ENCODE data around the gene SBK3. TPM values are rescaled to one million over a fixed set of nuclear protein-coding genes. Genes with fewer than 3 reads are reported as not detected.

The SBK3 gene
- total and polyA plus RNA-seq, 4 donors = 0.81 to 1.2 TPM; not detected in 2

GRCh38 chr19:55529636-55530234 lies 15.6 kb downstream of the SBK3 start:
- peaks cover 0 to 2% (median 0%) of the 10 kb centered on the region in 4 donors for H3K9me3 ChIP-seq (ENCODE audit: control insufficient read depth in 4 of 4, insufficient read depth in 3 of 4, low read length in 3 of 4)
- H3K27me3 ChIP-seq (ENCODE audit: control insufficient read depth in 3 of 3, insufficient read depth in 3 of 3, low read length in 2 of 3) = peaks cover 5 to 10% (median 8%) of the 10 kb centered on the region in 3 donors
- DNase-seq (no peak), ATAC-seq (ENCODE audit: insufficient read depth, low FRiP score) (no peak)
- WGBS, 2 donors = 87 to 90% methylated on average over 56 of the region's 56 CpGs
- no peaks in the 10 kb centered on the region for H3K36me3 ChIP-seq (ENCODE audit: control insufficient read depth in 4 of 4, insufficient read depth in 4 of 4, low read length in 4 of 4)
- H3K27ac ChIP-seq (ENCODE audit: low read depth in 1 of 2, low read length in 1 of 2) = no peak overlapping the region
- TF ChIP-seq CTCF (IDR thresholded peaks at IDR 0.05; ENCODE audit: control extremely low read depth, extremely low read depth) = no peak
- no peak overlapping the region for H3K4me3 ChIP-seq
- H3K9ac ChIP-seq (ENCODE audit: insufficient read depth in 1 of 2, low read length in 2 of 2) = no peak overlapping the region
- peaks cover 0 to 13% (median 11%) of the 10 kb centered on the region in 5 donors for H3K4me1 ChIP-seq (ENCODE audit: control insufficient read depth in 5 of 5, insufficient read depth in 5 of 5, low read length in 5 of 5)

- no peak overlapping the region for H3K4me3 ChIP-seq
- H3K27ac ChIP-seq (ENCODE audit: low read depth in 1 of 2, low read length in 1 of 2) = no peak overlapping the region
- DNase-seq (no peak), ATAC-seq (ENCODE audit: insufficient read depth, low FRiP score) (no peak)
- no peak overlapping the region for H3K9ac ChIP-seq (ENCODE audit: insufficient read depth in 1 of 2, low read length in 2 of 2)
- H3K9me3 ChIP-seq (ENCODE audit: control insufficient read depth in 4 of 4, insufficient read depth in 3 of 4, low read length in 3 of 4) = peaks cover 0 to 2% (median 0%) of the 10 kb centered on the region in 4 donors
- 48 to 69% methylated on average over 15 of the region's 15 CpGs for WGBS, 2 donors
- H3K27me3 ChIP-seq (ENCODE audit: control insufficient read depth in 3 of 3, insufficient read depth in 3 of 3, low read length in 2 of 3) = peaks cover 5 to 13% (median 8%) of the 10 kb centered on the region in 3 donors
- no peak for TF ChIP-seq CTCF (IDR thresholded peaks at IDR 0.05; ENCODE audit: control extremely low read depth, extremely low read depth)
- H3K36me3 ChIP-seq (ENCODE audit: control insufficient read depth in 4 of 4, insufficient read depth in 4 of 4, low read length in 4 of 4) = no peaks in the 10 kb centered on the region
- H3K4me1 ChIP-seq (ENCODE audit: control insufficient read depth in 5 of 5, insufficient read depth in 5 of 5, low read length in 5 of 5) = peaks cover 0 to 13% (median 11%) of the 10 kb centered on the region in 5 donors
These were observed 17.1 kb downstream of the SBK3 start for GRCh38 chr19:55528030-55528803.

- DNase-seq = no peak
- peaks cover 0 to 2% (median 0%) of the 10 kb centered on the region in 4 donors for H3K9me3 ChIP-seq (ENCODE audit: control insufficient read depth in 4 of 4, insufficient read depth in 3 of 4, low read length in 3 of 4)
- H3K9ac ChIP-seq (ENCODE audit: insufficient read depth in 1 of 2, low read length in 2 of 2) = no peak overlapping the region
- no peak overlapping the region for H3K4me3 ChIP-seq
- H3K27me3 ChIP-seq (ENCODE audit: control insufficient read depth in 3 of 3, insufficient read depth in 3 of 3, low read length in 2 of 3) = peaks cover 5 to 13% (median 8%) of the 10 kb centered on the region in 3 donors
- 86 to 89% methylated on average over 22 of the region's 22 CpGs for WGBS, 2 donors
- no peaks in the 10 kb centered on the region for H3K36me3 ChIP-seq (ENCODE audit: control insufficient read depth in 4 of 4, insufficient read depth in 4 of 4, low read length in 4 of 4)
- no peak for TF ChIP-seq CTCF (IDR thresholded peaks at IDR 0.05; ENCODE audit: control extremely low read depth, extremely low read depth)
- H3K4me1 ChIP-seq (ENCODE audit: control insufficient read depth in 5 of 5, insufficient read depth in 5 of 5, low read length in 5 of 5) = peaks cover 0 to 13% (median 11%) of the 10 kb centered on the region in 5 donors
- no peak for ATAC-seq (ENCODE audit: insufficient read depth, low FRiP score)
- H3K27ac ChIP-seq (ENCODE audit: low read depth in 1 of 2, low read length in 1 of 2) = no peak overlapping the region
These were observed 17.9 kb downstream of the SBK3 start for GRCh38 chr19:55527197-55528029.
